ENCODE data around the gene ADGRV1.
"Not testable (repeated sequence)": the region's sequence is repeated elsewhere in the genome, so short reads cannot be mapped to it uniquely, and the experiment has no call there.

ADGRV1 gene

GRCh38 chr5:90595766-90596165, 37.2 kb downstream of the ADGRV1 start:
- DNase-seq: not testable (repeated sequence)

GRCh38 chr5:90598293-90598692, 39.7 kb downstream of the ADGRV1 start:
- DNase-seq: no peak

GRCh38 chr5:90600307-90600706, 41.7 kb downstream of the ADGRV1 start:
- not testable (repeated sequence) for DNase-seq

GRCh38 chr5:90601468-90601867, 42.9 kb downstream of the ADGRV1 start:
- DNase-seq: no peak

- DNase-seq: no peak
Observed at GRCh38 chr5:90602681-90603080, 44.1 kb downstream of the ADGRV1 start.

- DNase-seq: no peak
Observed at GRCh38 chr5:90606539-90606938, 47.9 kb downstream of the ADGRV1 start.

- DNase-seq: no peak
Observed at GRCh38 chr5:90612919-90613318, 54.3 kb downstream of the ADGRV1 start.

GRCh38 chr5:90613459-90613858, 54.9 kb downstream of the ADGRV1 start:
- DNase-seq: no peak

- DNase-seq: no peak
Observed at GRCh38 chr5:90613918-90614504, 55.4 kb downstream of the ADGRV1 start.

GRCh38 chr5:90615355-90615754, 56.8 kb downstream of the ADGRV1 start:
- no peak for DNase-seq

- no peak for DNase-seq
Observed at GRCh38 chr5:90618071-90618470, 59.5 kb downstream of the ADGRV1 start.

- not testable (repeated sequence) for DNase-seq
Observed at GRCh38 chr5:90619762-90620161, 61.2 kb downstream of the ADGRV1 start.

- no peak for DNase-seq
Observed at GRCh38 chr5:90621848-90622247, 63.3 kb downstream of the ADGRV1 start.

- DNase-seq: no peak
Observed at GRCh38 chr5:90626493-90626892, 67.9 kb downstream of the ADGRV1 start.

- no peak for DNase-seq
Observed at GRCh38 chr5:90628492-90628891, 69.9 kb downstream of the ADGRV1 start.

GRCh38 chr5:90632791-90633190, 74.2 kb downstream of the ADGRV1 start:
- DNase-seq: no peak

GRCh38 chr5:90636948-90637347, 78.4 kb downstream of the ADGRV1 start:
- DNase-seq: no peak

GRCh38 chr5:90637731-90638130, 79.1 kb downstream of the ADGRV1 start:
- no peak for DNase-seq

GRCh38 chr5:90638878-90639277, 80.3 kb downstream of the ADGRV1 start:
- DNase-seq: no peak

- DNase-seq: no peak
Observed at GRCh38 chr5:90640484-90641059, 82.0 kb downstream of the ADGRV1 start.

- no peak for DNase-seq
Observed at GRCh38 chr5:90641528-90641927, 82.9 kb downstream of the ADGRV1 start.

- DNase-seq: no peak
Observed at GRCh38 chr5:90642706-90643229, 84.2 kb downstream of the ADGRV1 start.

- no peak for DNase-seq
Observed at GRCh38 chr5:90644132-90644531, 85.5 kb downstream of the ADGRV1 start.

GRCh38 chr5:90645024-90645610, 86.5 kb downstream of the ADGRV1 start:
- no peak for DNase-seq

GRCh38 chr5:90650767-90651166, 92.2 kb downstream of the ADGRV1 start:
- DNase-seq: no peak
